Prostate gland (tissue), 2 donors: Measurements from ENCODE around the gene CPA1. TPM values are rescaled to one million over a fixed set of nuclear protein-coding genes. Genes with fewer than 3 reads are reported as not detected.
"Not testable (repeated sequence)": the region's sequence is repeated elsewhere in the genome, so short reads cannot be mapped to it uniquely, and the experiment has no call there.

Source experiments
- DNase-seq: peaks from one replicate; pipeline ENCODE4 v3.0.0-alpha.2; 2019; ENCODE audit warnings: low spot score
- H3K27ac ChIP-seq, 2 donors: fragments of 200-600 bp; sonication (generic); 2 replicates each; pipeline ENCODE4 v1.5.1; 2017 to 2019
- H3K27me3 ChIP-seq: fragments of 200-600 bp; sonication (generic); replicated peaks from 2 replicates; pipeline ENCODE4 v1.5.1; 2019; ENCODE audit not compliant: insufficient read depth
- H3K36me3 ChIP-seq, 2 donors: fragments of 200-600 bp; sonication (generic); 1 replicate in 1 of 2; 2 replicates in 1 of 2; pipeline versions ENCODE4 v1.5.1 to v1.8.1; 2017 to 2019
- H3K4me1 ChIP-seq: fragments of 200-600 bp; sonication (generic); replicated peaks from 2 replicates; pipeline ENCODE4 v1.5.1; 2019
- H3K4me3 ChIP-seq, 2 donors: fragments of 200-600 bp; sonication (generic); 2 replicates each; pipeline ENCODE4 v1.5.1; 2017 to 2019
- H3K9me3 ChIP-seq: fragments of 200-600 bp; sonication (generic); 2 replicates; pipeline ENCODE4 v1.5.1; 2017
- CTCF ChIP-seq, 4 experiments: fragments of 200-600 bp in 2 of 4; fragments of 450-650 bp in 2 of 4; sonication (generic) in 2 of 4; IDR thresholded peaks; 1 replicate in 3 of 4; 2 replicates in 1 of 4; pipeline ENCODE4 v1.5.1; 2016 to 2019; ENCODE audit warnings: antibody characterized with exemption in 4 of 4, mild to moderate bottlenecking in 2 of 4, moderate library complexity in 2 of 4
- POLR2A ChIP-seq: fragments of 450-650 bp; IDR thresholded peaks from one replicate; pipeline ENCODE4 v1.6.1; 2016; ENCODE audit warnings: antibody characterized with exemption, mild to moderate bottlenecking
- POLR2AphosphoS5 ChIP-seq: sonication (generic); formaldehyde crosslinking; IDR thresholded peaks from one replicate; pipeline ENCODE4 v1.6.1; 2017; ENCODE audit warnings: antibody characterized with exemption
- WGBS: methylation state at CpG from one replicate; pipeline ENCODE4 v1.1.5; 2018; 5-methylcytosine and 5-hydroxymethylcytosine counted together
- intact Hi-C: fragments of 100-400 bp; cut with DNase I; formaldehyde crosslinking; loops from one replicate; pipeline ENCODE4 v1.14.2; 2022
- total RNA-seq, 2 donors: library from RNA; depleted of rRNA; stranded (reverse); fragments of >200 nt; gene quantifications; one replicate each; pipeline ENCODE4 v1.1.0, GENCODE V29; 2016

CPA1 gene
- total RNA-seq, 2 donors from 2014 or later = 0.14 TPM; not detected in 1

GRCh38 chr7:130374507-130374906 is 5.8 kb upstream of the CPA1 start:
- Histone ChIP-seq H3K27me3 (no peaks in the 10 kb centered on the region), H3K9me3 (no peaks in the 10 kb centered on the region), H3K4me1 (peaks cover 15% of the 10 kb centered on the region), H3K4me3 (no peak overlapping the region), H3K36me3 (no peaks in the 10 kb centered on the region), H3K27ac (peak overlapping the region; percentile 82 to 85)
- TF ChIP-seq POLR2A = no peak
- no peak for TF ChIP-seq POLR2AphosphoS5
- TF ChIP-seq CTCF (IDR thresholded peaks at IDR 0.05) = no peak
- intact Hi-C loops = no loop called here
- 95% methylated on average over 6 of the region's 6 CpGs for WGBS
- no peak for DNase-seq

GRCh38 chr7:130376461-130376860 is 3.8 kb upstream of the CPA1 start:
- intact Hi-C loops = not testable (repeated sequence)

GRCh38 chr7:130377178-130377577 is 3.1 kb upstream of the CPA1 start:
- DNase-seq = no peak

More at GRCh38 chr7:130376461-130376860, 3.8 kb upstream of the CPA1 start:
- WGBS = 94% methylated on average over 1 of the region's 1 CpG
- H3K27me3 ChIP-seq, H3K4me3 ChIP-seq, H3K36me3 ChIP-seq, DNase-seq, H3K27ac ChIP-seq, H3K4me1 ChIP-seq, H3K9me3 ChIP-seq: not testable (repeated sequence)

GRCh38 chr7:130379019-130379418 is 1.3 kb upstream of the CPA1 start:
- no peak overlapping the region for H3K27ac ChIP-seq
- intact Hi-C loops = no loop called here
- 87% methylated on average over 7 of the region's 7 CpGs for WGBS

More at GRCh38 chr7:130377178-130377577, 3.1 kb upstream of the CPA1 start:
- Histone ChIP-seq H3K9me3 (no peaks in the 10 kb centered on the region), H3K27ac (no peak overlapping the region), H3K4me3 (no peak overlapping the region), H3K36me3 (no peaks in the 10 kb centered on the region), H3K4me1 (peaks cover 5% of the 10 kb centered on the region), H3K27me3 (no peaks in the 10 kb centered on the region)
- TF ChIP-seq CTCF (IDR thresholded peaks at IDR 0.05) (no peak), POLR2AphosphoS5 (no peak)
- intact Hi-C loops = no loop called here
- 86% methylated on average over 6 of the region's 6 CpGs for WGBS

GRCh38 chr7:130379532-130379920 is 768 bp upstream of the CPA1 start:
- intact Hi-C loops = no loop called here
- Histone ChIP-seq H3K27me3 (no peaks in the 10 kb centered on the region), H3K4me3 (no peak overlapping the region), H3K36me3 (no peaks in the 10 kb centered on the region), H3K27ac (peak overlapping the region; percentile 41 to 56), H3K4me1 (no peaks in the 10 kb centered on the region), H3K9me3 (no peaks in the 10 kb centered on the region)
- WGBS = 65% methylated on average over 10 of the region's 10 CpGs
- no peak for TF ChIP-seq POLR2AphosphoS5
- TF ChIP-seq CTCF (IDR thresholded peaks at IDR 0.05) = no peak
- TF ChIP-seq POLR2A = no peak
- no peak for DNase-seq

More at GRCh38 chr7:130379019-130379418, 1.3 kb upstream of the CPA1 start:
- no peak for DNase-seq
- no peak for TF ChIP-seq CTCF (IDR thresholded peaks at IDR 0.05)
- TF ChIP-seq POLR2A = no peak
- no peak for TF ChIP-seq POLR2AphosphoS5
- H3K27me3 ChIP-seq = no peaks in the 10 kb centered on the region
- H3K9me3 ChIP-seq = no peaks in the 10 kb centered on the region
- no peaks in the 10 kb centered on the region for H3K4me1 ChIP-seq
- H3K36me3 ChIP-seq = no peaks in the 10 kb centered on the region
- no peak overlapping the region for H3K4me3 ChIP-seq
